ENCODE results near the gene TSHZ1.

Gene TSHZ1

DNA sequence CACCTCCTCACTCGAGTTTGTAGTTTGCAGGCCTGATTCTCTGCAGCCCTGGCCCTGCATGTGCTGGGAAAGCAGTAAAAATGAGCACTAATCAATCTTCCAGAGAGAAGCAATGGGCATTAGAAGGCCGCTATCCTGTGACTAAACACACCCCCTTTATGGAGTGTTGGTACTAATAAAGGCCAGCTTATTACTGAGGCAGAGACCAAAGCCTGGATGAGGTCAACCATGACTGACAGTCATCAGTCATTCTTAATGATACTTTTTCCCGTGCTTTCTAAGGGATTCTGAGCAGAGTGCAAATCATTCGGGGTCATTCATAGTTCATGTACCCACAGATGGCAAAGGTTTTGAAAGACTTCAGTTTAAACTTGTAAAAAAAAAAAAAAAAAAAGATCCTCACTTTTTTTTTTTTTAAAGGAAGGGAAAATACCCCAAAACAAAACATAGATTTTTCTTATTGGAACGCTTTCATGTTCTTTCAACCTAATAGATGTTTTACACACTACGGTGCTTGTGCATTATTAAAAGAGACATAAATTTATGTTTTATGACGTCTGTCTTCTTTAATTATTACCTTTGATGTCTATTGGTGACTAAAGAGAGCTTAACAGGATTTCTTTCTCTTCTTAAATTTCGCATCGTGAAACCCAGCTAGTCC lies 13.2 kb downstream of the TSHZ1 start:
- FAIRE-seq: no peak

DNA sequence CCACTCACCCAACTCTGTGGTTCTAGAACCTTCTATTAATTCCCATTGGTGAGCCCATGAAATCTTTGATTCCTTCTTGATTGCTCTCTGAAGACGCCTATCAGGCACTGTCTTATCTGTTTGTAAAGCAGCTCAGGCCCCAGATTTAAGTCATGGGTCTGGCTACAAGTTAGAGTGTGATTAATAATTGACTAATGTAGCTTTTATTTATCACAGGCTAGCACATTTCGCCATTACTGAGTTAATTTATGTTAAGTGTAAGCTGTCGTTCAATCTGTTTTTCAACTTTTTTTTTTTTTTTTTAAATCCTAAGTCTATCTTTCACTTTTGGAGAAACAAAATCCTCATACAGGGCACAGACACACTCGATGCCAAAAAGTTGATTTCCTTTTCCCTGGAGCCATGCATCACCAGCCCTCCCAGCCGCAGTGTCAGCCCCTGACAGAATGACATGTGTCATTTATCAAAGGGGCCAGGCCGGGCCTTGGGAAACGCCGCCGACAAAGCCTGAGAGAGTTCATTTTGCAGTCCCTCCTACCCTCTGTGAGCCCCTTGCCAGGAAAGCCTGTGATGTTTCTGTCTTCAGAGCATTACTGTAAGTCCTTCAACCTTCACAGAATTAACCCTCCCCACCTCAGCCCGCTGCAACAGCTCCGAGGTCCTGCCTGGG lies 15.8 kb downstream of the TSHZ1 start:
- no peak for FAIRE-seq

DNA sequence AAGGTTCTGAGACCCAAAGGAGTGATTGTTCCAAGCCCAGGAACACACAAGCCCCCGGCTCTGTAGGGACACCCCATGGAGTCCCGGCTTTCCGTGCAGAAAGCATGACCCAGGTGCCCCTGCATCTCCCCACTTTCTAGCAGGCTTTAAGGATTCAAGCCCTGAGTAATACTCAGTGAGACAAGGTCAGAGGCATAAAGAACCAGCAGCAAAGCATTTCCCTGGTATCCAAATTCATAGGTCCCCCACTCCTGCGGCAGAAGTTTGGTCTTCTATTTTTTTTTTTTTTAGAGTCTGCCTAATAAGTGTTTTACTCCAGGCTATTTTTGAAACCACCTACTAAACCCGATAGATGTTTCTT lies 16.3 kb downstream of the TSHZ1 start:
- no peak for FAIRE-seq

DNA sequence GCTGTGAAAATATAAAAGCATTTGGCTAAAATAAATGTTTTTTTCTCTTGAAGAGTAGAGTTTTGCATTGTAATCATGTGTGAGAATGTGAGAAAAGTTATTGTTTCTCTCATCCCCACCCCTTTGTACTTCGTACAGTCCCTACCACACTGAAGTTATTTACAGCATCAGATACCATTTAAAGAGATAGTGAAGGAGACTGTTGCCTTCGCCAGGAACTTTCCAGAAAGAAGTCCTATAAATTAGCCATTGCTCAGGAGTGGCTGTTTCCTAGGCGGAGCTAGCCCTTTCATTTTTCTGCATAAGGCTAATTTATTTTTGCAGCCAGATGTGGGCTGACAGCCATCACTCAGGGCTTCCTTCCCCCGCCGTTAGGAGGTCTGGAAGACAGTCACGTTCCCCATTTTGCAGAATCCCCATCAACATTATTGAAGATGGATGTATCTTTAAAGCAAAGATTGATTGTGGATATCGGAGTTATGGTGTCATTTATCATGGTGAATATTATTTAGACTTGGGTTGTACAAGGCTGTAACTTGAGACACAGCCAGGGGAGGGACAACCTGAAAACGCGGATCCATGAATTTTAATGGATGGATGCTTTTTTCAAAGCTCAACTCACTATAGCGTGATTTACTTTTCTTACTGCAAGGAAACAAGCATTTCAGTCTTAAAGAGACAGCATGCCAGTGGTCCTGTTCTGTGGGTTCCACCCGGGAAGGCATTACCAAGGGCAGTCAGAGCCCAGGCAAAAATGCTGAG lies 17.1 kb downstream of the TSHZ1 start:
- no peak for FAIRE-seq

DNA sequence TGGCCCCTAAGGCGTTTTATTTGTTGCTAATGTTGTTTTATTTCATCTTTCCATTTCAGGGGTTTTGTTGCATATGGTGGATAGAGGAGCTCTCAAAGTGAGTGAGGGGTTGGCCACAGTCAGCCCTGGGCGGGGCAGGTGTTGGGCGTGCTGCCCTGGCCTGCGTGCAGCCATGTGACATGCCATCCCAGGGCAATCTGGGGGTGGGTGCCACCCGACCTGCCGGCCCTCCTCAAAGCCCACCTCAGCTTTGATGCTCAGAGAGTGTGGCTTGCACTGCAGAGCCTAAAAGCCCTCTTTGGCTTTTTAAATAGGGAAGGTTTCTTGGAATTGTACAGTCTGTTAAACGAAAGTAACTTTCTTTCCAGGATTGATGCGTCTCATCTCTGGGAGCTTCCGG lies 18.4 kb downstream of the TSHZ1 start:
- FAIRE-seq: no peak

DNA sequence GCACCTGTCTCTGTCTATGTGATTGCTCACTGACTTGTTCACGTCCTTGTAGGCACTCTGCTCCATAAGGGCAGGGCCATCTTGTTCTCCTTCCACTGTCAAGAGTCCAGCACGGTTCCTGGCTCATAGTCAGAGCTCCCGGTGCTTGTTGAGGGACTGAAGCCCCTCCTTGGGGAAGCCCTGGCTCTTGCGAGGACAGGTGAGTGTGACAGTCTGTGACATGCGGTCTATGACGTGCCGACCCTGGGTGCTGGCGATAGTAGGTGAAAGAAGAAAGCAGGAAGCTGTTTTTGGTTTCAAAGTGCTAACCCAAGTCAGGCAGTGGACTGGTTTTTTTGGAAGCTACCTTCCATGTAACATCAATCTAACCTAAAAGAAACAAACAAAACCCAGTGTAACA lies 18.8 kb downstream of the TSHZ1 start:
- no peak for FAIRE-seq

DNA sequence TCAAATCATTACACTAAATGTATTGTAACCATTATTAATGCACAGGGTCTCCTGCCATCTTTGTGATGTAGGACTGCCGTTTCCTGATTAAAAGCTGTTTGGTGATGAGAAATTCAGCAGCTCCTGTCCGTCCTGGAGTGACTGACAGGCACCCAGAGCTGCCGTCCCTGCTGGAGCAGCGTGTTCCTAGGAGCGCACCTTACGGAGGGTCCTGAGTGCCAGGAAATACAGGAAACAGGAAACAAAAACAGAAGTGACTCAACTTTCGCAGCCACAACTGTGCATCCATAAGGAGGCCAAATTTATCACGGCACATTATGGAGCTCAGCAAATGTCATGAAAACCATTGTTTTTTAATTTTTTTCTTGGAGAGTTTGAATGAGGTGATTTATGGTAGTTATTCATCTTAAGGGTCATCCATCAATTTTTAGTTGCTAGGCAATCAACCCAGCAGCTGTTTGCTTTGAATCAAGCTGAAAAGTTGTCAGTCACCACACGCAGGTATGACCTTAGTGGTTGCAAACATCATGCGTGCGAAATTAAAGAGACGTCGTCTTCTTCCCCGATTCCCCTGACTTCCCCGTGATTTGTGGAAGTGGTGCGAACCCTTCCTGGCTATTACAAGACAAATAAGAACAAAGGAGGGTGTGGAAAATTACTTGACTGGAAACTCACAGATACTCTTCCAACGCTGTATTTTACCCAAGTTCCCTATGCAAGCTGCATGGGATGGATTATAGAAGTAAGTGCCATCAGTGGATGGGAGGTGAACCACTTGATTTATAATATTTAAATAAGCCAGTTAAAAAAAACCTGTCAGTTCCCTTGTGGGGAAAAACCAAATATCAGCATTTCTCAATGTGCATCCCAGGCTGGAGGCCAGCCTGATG lies 19.8 kb downstream of the TSHZ1 start:
- no peak for FAIRE-seq

DNA sequence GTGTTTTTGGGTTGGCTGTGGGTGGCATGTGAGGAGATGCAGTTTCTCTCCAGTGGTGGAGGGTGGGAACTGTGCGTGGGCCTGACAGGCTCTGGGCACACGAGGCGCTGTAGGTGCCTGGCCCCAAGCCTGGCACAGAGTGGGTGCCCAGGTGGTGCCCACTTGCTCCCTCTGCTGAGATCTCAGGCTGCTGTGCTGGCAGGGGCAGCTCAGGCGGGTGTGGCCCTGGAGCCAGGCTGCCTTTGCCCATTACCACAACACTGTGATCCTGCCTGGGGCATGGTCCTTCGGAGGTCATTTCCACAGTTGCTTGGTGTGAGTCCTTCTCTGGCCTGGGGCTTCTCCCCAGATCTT lies 20.4 kb downstream of the TSHZ1 start:
- FAIRE-seq: no peak

DNA sequence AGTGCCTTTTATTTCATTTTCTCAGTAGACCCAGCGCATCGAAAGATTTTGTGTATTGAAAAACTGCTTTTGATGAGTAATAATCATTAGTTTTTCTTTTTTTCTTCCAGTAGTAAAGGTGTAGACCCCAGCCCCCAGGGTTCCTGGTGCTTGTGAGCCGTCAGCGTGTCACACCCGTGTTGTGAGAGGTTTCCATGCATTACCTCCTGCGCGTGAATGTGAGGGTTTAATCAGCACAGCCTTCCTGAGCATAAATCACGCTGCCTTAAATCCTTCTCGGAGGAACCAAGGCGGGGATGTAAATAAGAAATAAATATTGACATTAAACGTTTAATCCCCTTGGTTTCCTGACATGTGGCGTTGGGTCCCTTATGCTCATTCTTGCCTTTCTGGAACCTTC lies 24.3 kb downstream of the TSHZ1 start:
- FAIRE-seq: no peak

DNA sequence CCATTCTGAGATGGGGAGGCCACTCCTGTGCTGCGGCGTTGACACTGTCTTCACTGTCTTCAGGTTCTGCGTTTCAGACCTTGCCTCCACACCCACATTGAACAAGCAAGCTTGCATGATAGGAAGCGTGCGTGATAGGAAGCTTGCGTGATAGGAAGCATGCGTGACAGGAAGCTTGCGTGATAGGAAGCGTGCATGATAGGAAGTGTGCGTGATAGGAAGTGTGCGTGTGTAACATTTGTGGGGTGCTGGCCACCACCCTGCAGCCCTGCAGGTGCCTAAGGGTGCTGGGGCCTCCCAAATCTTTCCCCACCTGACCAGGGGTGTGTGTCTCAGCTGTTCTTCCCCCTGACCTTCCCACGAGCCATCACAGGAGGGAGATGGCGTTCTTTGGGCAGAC lies 25.3 kb downstream of the TSHZ1 start:
- no peak for FAIRE-seq

DNA sequence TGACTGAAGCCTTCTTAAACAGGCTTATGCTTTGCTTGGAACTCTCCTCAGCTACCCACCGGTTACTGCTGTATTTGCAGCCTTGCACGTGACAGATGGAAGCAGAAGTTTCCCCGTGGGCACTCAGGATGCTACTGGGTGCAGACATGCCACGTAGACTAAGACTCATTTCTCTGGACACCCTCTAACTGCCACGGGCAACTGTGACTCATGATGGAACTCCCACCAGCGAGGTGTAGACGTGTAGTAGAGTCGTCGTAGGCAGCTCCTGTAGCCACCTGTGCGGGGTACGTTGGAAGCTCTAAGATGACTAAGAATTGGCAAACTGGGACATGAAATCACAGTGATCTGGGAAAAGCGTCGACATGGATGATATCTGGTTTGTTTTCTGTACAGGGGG lies 27.5 kb downstream of the TSHZ1 start:
- FAIRE-seq: no peak

DNA sequence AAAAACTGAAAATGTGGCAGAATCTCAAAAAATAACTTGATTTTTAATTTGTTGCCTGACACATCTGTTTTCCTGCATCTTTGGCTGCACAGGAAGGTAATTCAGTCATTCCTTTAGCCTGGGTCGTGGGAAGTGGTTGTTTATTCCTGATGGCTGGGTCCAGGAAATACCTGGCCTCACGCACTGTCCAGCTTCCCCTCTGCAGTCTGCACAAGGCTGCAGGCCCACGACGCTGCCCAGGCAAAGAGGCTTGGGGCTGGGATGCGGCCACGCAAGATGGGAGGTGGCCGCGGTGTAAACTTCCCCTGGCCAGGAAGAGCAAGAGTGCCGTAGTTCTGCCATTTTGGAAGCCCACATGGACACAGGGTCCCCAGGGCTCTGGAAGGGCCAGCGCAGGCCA lies 28.2 kb downstream of the TSHZ1 start:
- FAIRE-seq: no peak

DNA sequence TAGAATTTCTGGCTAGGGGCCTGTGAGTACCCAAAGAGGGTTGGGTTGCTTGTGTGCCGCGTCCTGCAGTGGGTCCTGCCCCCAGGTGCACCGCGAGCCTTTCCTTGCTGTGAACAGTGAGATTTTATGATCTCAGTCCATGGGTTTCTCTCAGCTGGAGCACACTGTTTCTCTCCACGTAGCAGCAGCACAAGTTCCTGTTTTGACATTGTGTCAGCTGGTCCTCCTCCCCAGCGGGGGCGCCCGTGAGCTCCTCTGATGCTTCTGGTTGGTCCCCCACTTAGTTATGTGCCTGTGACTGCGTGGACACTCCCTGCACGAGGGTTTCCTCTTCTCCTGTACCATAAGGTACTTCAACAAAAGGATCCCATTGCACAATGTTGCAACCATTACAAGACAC lies 29.8 kb downstream of the TSHZ1 start:
- FAIRE-seq: no peak

DNA sequence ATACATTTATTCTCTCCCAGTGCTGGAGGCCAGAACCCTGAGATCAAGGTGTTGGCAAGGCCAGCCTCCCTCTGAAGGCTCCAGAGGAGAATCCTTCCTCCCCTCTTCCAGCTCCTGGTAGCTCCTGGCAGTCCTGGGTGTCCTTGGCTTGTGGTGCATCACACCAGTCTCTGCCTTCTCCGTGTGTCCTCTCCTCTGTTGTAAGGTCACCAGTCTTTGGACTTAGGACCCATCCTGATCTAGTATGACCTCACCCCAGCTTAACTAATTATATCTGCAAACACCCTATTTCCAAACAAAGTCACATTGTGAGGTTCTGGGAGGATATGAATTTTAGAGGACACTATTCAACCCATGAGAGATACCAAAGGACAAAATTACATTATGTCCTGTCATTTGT lies 31.1 kb downstream of the TSHZ1 start:
- no peak for FAIRE-seq

DNA sequence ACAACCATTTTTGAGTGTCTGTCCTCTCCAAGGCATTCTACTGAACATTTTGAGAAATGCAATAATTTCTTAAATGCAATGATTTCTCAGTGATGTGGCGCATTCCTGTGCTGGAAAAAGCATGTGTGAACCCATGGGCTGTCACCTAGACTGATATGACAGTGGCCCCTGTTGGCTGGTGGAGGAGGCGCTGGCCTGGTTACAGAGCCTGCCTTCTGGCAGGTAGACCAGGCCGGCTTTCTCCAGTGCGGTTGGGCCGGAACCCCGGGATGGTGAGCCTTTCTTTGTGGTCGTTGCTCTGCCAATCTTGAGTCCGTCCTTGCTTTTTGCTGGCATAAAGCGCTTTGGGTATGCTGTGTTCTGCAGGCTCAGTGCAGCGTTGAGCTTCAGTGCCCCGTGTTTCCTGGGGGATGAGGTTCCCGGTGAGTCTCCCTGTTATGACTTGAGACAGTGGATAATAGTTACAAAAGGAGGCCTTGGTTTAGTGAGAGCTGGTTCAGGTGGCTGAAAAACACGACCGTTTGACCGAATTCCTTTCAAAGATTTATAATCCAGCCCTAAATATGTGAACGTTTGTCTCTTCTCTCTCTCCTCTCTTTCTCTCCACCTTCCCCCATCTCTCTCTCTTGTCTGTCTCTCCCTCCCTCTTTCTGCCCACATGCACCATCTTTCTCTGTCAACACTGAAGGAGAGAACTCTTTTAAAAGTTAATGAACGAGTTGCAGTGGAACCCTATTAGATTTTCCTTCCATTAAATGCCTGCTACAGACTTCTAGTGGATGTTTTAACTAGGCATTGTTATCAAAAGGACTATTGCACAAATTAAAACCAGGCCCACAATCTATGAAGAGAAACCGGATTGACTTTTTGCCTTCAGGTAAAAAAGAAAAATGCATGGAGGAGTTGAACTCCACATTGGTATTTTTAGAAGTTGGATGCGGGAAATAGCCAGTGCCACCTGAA lies 34.0 kb downstream of the TSHZ1 start:
- no peak for FAIRE-seq

DNA sequence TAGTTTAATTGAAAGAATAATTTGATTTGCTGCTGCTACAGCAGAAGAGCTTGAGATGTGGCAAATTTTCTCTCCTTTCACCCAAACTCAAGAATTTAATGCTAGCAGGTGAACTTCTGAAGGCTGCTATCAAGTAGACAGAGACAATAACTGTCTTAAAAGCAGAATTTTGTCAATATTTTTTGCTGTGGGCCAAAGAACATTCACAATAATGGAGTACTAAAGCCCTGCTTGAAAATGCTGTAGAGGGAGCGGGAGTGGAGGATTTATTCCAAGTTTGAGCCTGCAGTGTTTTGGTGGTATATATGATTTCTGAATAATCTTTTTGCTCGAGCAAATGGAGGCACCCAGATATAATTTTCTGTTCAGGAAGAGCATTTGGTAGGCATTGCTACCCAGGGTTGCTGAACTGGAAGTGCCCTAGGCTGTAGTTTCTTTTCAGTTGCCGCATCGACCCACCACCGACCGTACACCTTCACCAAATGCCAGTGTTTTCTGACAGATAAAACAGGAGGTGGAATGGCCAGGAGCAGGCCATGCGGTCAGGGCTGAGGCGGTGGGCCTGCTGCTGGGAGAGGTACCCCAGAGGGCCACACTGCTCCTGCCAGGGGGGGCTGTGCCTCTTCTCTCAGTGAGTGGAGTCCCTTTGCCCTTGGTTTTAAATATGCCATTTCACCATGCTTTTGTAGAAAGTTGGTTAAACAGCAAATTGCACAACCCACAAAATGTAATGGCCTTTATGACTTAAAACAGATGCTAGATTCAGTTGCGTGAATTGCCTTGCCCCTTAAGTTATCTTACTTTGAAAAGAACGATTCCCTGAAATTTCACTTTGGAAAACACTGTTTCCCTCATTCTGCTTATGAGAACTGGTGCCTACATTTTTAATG lies 36.4 kb downstream of the TSHZ1 start:
- no peak for FAIRE-seq

DNA sequence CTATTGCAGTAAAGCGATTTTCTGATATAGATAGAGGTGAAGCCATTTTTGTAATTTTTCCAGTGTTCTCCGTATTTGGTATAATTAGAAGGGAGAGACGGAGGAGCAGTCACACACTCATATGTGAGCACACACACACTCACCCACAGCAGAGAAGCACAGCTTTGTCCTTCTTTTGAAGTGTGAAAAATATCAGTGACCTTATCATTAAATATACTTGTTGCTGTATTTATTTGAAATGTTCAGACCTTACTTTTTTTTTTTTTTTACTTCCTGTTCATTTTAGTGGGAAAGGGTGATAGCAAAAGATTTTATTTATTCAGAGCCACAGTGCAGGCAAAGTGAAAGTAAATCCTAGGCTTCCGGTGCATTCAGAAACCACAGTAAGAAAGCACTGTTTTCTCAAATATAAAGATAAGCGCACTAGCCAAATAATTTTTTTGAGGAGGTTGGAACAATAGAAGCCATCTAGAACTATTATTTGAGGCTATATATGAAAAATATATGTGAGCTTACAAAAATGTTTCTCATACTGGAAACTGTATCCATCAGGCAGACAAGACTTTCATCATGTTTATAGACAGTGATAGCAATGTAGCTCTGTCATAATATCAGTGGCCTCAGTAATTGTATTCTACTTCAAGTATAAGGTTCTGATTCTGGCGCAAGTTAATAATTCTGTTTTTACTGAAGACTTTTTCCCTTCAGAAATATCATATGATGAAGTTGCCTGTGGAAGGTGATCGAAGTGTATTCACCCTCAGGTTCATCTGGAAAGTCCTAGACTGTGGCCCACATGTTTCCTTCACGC lies 37.2 kb downstream of the TSHZ1 start:
- FAIRE-seq: no peak

DNA sequence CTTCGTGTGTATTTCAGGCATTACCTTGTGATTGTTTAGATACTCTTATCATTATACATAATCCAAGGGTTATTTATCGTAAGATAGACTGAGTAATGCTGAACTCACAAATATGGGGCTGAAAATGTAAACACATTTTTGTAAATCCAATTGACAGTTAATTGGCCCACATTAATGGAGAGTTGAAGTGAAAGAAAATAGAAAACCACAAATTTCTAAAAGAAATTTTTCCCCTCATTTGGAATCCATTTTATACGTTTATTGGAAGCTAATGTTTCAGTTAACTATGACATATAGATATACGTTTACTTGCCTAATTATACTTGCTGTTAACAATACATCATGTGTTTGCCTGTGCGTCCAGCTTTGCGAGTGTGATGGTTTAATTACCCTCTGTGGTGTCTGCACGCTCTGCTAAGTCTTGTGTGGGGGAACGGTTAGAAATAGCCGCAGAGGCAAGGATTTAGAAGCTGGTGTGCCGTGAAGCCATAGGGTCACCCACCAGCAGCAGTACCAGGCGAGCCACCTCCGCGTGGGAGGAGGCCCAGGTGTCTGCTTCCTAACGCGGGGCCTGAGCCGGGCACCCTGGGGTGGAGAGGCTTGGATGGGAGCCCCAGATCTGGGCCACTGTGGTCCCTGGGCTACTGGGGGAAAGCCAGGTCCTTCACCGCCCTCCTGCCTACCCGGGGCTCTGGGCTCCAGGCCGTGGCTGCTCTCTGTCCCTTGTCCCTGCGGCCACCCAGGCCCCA lies 38.0 kb downstream of the TSHZ1 start:
- no peak for FAIRE-seq

DNA sequence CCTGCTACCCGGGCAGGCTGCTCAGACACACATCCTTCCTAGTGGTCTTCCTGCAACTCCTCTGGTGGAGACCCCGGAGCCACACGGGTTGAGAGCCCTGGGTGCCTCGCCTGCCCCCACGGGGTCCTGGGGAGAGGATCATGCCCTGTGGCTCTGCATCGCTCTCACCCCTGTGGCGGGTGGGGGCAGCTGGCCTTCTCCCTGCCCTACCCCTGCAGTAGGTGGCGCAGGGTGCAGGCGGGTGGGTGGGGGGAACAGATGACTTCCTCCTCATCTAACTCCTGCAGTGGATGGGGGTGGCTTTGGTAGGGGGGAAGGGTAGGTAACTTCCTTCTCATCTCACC lies 38.5 kb downstream of the TSHZ1 start:
- FAIRE-seq: no peak
